ENCODE results near the gene CLCN5. TPM values are rescaled to one million over a fixed set of nuclear protein-coding genes. Genes with fewer than 3 reads are reported as not detected.

The CLCN5 gene
- total RNA-seq, 6 experiments from 2014 or later = 1.7 to 4.0 (median 2.4) TPM

- Mint-ChIP-seq H3K4me1 (ENCODE audit: low read depth) (no peaks in the 10 kb centered on the region), H3K9me3 (no peaks in the 10 kb centered on the region), H3K27ac (no peak overlapping the region), H3K4me3 (no peak overlapping the region), H3K36me3 (ENCODE audit: low read depth) (no peaks in the 10 kb centered on the region), H3K27me3 (ENCODE audit: insufficient read depth) (no peaks in the 10 kb centered on the region)
- TF ChIP-seq CTCF (IDR thresholded peaks at IDR 0.05) = no peak
- DNase-seq = no peak
Observed at GRCh38 chrX:50106051-50106675, 183.8 kb downstream of the CLCN5 start.

GRCh38 chrX:50107470-50107869, 185.1 kb downstream of the CLCN5 start:
- TF ChIP-seq CTCF (IDR thresholded peaks at IDR 0.05) = no peak
- no peaks in the 10 kb centered on the region for H3K4me1 Mint-ChIP-seq (ENCODE audit: low read depth)
- DNase-seq = no peak
- no peaks in the 10 kb centered on the region for H3K36me3 Mint-ChIP-seq (ENCODE audit: low read depth)
- H3K9me3 Mint-ChIP-seq = no peaks in the 10 kb centered on the region
- no peaks in the 10 kb centered on the region for H3K27me3 Mint-ChIP-seq (ENCODE audit: insufficient read depth)
- H3K4me3 Mint-ChIP-seq = no peak overlapping the region
- H3K27ac Mint-ChIP-seq = no peak overlapping the region

GRCh38 chrX:50108264-50108663, 185.9 kb downstream of the CLCN5 start:
- Mint-ChIP-seq H3K9me3 (no peaks in the 10 kb centered on the region), H3K4me3 (no peak overlapping the region), H3K36me3 (ENCODE audit: low read depth) (no peaks in the 10 kb centered on the region), H3K27me3 (ENCODE audit: insufficient read depth) (no peaks in the 10 kb centered on the region), H3K4me1 (ENCODE audit: low read depth) (no peaks in the 10 kb centered on the region), H3K27ac (no peak overlapping the region)
- TF ChIP-seq CTCF (IDR thresholded peaks at IDR 0.05) = no peak
- no peak for DNase-seq

- H3K27ac Mint-ChIP-seq = no peak overlapping the region
- DNase-seq = no peak
- TF ChIP-seq CTCF (IDR thresholded peaks at IDR 0.05) = no peak
- no peaks in the 10 kb centered on the region for H3K36me3 Mint-ChIP-seq (ENCODE audit: low read depth)
- no peaks in the 10 kb centered on the region for H3K9me3 Mint-ChIP-seq
- no peaks in the 10 kb centered on the region for H3K4me1 Mint-ChIP-seq (ENCODE audit: low read depth)
- no peaks in the 10 kb centered on the region for H3K27me3 Mint-ChIP-seq (ENCODE audit: insufficient read depth)
- no peak overlapping the region for H3K4me3 Mint-ChIP-seq
Observed at GRCh38 chrX:50111742-50112141, 189.3 kb downstream of the CLCN5 start.

GRCh38 chrX:50114113-50114512, 191.7 kb downstream of the CLCN5 start:
- DNase-seq = no peak
- H3K4me3 Mint-ChIP-seq = no peak overlapping the region
- no peaks in the 10 kb centered on the region for H3K9me3 Mint-ChIP-seq
- H3K36me3 Mint-ChIP-seq (ENCODE audit: low read depth) = no peaks in the 10 kb centered on the region
- no peak overlapping the region for H3K27ac Mint-ChIP-seq
- no peaks in the 10 kb centered on the region for H3K4me1 Mint-ChIP-seq (ENCODE audit: low read depth)
- H3K27me3 Mint-ChIP-seq (ENCODE audit: insufficient read depth) = no peaks in the 10 kb centered on the region
- TF ChIP-seq CTCF (IDR thresholded peaks at IDR 0.05) = no peak

GRCh38 chrX:50115973-50116372, 193.6 kb downstream of the CLCN5 start:
- TF ChIP-seq CTCF (IDR thresholded peaks at IDR 0.05) = no peak
- Mint-ChIP-seq H3K27ac (no peak overlapping the region), H3K4me1 (ENCODE audit: low read depth) (no peaks in the 10 kb centered on the region), H3K27me3 (ENCODE audit: insufficient read depth) (no peaks in the 10 kb centered on the region), H3K9me3 (no peaks in the 10 kb centered on the region), H3K36me3 (ENCODE audit: low read depth) (no peaks in the 10 kb centered on the region), H3K4me3 (no peak overlapping the region)
- no peak for DNase-seq

Data from HFFc6 (cell line).